GM12892 (cell line): ENCODE data around the gene LRMDA.

Source experiments
- POLR2A ChIP-seq: IDR thresholded peaks from 2 replicates; pipeline ENCODE4 v1.6.1; 2011; ENCODE audit warnings: low read depth, low read length, control low read depth
- POLR2AphosphoS5 ChIP-seq: IDR thresholded peaks from 2 replicates; pipeline ENCODE4 v1.6.1; 2011; ENCODE audit warnings: low read depth, low read length, control low read depth
- TAF1 ChIP-seq: IDR thresholded peaks from 2 replicates; pipeline ENCODE4 v1.6.1; 2011; ENCODE audit warnings: low read depth, mild to moderate bottlenecking, control low read depth, low read length, borderline replicate concordance

- TF ChIP-seq TAF1 (no peak), POLR2A (no peak), POLR2AphosphoS5 (no peak)
Measured at GRCh38 chr10:75556320-75556719, 124.9 kb downstream of the LRMDA start.
